SK-N-MC (cell line): ENCODE measurements around the gene CYP21A2.
"Not testable (repeated sequence)": the region's sequence is repeated elsewhere in the genome, so short reads cannot be mapped to it uniquely, and the experiment has no call there.

ENCODE experiments used
- EZH2 ChIP-seq: fragments of 200-600 bp; sonication (generic); IDR thresholded peaks from one replicate; pipeline ENCODE4 v1.6.1; 2017; ENCODE audit warnings: antibody characterized with exemption
- POLR2AphosphoS5 ChIP-seq: IDR thresholded peaks from 2 replicates; pipeline ENCODE4 v1.6.1; 2012; ENCODE audit warnings: mild to moderate bottlenecking, low read depth, low read length, borderline replicate concordance

GRCh38 chr6:32002546-32003268, 35.5 kb upstream of the CYP21A2 start:
- not testable (repeated sequence) for TF ChIP-seq POLR2AphosphoS5, EZH2
